WI38 (cell line): ENCODE measurements around the gene SLC38A8.
A peak's percentile ranks its signal among the peaks of the same experiment; 100 is the strongest.

Source experiments
- H3K4me3 ChIP-seq: 2 replicates; pipeline ENCODE4 v1.5.1; 2011; ENCODE audit warnings: low read depth, mild to moderate bottlenecking, control low read depth, low read length
- TF ChIP-seq, protein P1 (sequence below): IDR thresholded peaks from 2 replicates; pipeline ENCODE4 v1.5.1; 2012; ENCODE audit warnings: low read depth, mild to moderate bottlenecking, control low read depth, low read length

Gene SLC38A8

DNA sequence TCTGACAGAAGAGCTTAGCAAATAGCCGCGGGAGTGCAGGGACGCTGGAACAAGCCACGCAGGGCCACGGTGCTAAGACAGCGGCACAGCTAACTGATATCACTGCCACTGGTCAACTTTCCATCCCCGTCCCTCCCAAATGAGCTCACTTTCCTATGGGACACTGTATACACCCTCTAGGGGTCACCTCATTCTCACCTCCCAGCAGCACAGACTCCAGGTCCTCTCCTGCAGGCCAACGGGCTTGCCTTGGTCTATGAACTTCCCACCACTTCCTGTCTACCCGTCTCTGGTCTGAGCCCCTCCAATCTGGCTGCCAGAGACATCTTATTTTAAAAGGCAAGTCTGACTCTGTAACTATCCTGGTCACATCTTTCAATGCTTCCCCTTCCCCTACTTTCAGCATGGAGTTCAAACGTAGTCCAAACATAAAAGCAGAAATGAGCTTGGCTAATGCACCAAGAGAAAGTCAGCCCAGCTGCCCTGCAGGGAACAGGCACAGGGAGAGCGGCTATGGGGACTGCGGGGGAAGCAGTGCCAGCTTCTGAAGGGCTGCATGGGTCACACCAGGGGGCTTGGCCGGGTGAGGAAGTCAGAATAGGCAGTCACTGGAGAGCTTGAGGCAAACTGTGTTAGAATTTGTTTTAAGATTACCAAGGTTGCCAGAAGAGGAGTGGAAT is 26.3 kb upstream of the SLC38A8 start:
- TF ChIP-seq, protein P1, sequence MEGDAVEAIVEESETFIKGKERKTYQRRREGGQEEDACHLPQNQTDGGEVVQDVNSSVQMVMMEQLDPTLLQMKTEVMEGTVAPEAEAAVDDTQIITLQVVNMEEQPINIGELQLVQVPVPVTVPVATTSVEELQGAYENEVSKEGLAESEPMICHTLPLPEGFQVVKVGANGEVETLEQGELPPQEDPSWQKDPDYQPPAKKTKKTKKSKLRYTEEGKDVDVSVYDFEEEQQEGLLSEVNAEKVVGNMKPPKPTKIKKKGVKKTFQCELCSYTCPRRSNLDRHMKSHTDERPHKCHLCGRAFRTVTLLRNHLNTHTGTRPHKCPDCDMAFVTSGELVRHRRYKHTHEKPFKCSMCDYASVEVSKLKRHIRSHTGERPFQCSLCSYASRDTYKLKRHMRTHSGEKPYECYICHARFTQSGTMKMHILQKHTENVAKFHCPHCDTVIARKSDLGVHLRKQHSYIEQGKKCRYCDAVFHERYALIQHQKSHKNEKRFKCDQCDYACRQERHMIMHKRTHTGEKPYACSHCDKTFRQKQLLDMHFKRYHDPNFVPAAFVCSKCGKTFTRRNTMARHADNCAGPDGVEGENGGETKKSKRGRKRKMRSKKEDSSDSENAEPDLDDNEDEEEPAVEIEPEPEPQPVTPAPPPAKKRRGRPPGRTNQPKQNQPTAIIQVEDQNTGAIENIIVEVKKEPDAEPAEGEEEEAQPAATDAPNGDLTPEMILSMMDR: no peak
- no peak overlapping the region for H3K4me3 ChIP-seq

DNA sequence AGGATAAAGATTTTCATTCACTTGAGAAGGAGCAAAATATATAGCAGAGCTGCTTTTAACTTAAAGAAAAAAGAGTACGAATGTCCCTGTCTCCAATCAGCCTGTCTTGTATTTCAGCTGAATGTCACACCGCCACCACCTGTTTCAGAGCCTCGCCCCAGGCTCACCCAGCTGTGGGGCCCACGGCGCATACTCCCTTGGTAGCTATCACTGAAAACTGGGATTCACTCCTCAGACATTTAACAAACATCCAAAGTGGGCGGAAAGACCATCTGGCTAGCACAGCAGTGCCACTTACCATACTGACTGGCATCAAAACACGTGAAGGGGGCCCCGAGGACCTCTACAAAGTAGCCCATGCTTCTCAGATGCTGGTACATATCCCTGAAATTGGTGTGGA is 25.4 kb upstream of the SLC38A8 start:
- TF ChIP-seq, protein P1: no peak
- no peak overlapping the region for H3K4me3 ChIP-seq

DNA sequence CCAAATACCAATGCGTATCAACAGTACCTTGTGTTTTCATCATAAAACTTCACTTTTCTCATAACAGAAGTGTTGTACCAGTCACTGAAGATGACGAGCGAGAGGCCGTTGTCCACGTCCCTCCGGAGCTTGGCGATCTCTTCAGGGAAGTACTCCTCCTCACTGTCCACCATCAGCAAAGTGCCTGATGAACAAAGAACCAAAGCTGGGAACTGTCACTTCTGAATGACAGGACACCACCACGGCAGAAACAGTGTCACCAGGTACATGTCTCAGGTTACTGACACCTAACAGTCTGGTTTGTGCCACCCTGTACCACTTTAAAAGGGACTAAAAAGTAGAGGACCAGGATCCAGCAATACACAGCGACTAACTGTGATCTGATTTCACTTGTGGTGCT is 25.0 kb upstream of the SLC38A8 start:
- TF ChIP-seq, protein P1: no peak
- no peak overlapping the region for H3K4me3 ChIP-seq

DNA sequence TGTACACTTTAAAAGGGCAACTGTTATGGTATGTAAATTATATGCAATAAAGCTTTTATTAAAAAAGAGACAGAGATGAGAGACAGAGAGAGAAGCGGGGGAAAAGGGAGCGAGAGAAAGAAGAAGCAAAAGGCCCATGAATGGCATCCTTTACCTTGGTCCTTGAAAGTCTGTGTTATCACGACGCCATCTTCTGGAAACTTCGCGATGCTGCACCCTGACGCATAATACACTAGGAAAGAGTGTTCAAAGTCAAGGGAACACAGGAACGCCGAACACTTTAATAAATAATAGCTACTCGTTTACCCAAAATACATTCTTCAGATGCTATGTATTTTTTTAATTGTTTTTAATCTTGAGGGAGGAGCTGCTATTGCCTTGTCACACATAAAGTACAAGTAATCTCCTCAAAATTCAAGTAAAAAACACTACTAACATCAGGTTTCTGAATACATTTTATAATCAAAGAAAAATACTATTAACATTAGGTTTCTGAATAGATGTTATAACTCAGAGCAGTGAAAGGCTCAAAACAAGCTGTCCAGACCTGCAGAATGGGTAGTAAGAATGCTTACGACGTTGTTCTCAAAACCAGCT is 23.0 kb upstream of the SLC38A8 start:
- TF ChIP-seq, protein P1: peak; percentile 66
- no peak overlapping the region for H3K4me3 ChIP-seq

DNA sequence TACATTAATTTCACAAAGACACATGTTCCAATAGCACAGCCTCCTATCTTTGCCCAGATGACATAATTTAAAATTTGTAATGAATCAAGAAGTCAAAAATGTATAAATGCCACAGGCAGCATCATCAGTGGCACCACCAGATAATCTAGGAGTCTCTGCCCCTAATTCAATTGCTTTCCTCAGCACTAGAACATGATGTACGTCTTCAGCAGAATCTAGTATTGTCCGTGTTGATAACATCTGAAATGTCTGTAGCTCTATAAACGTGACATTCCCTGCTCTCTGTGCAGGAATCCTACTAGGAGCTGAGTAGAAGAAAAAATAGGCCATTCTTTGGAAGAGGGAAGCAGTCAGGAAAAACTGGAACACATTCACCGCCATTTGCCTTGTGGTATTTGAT is 21.4 kb upstream of the SLC38A8 start:
- no peak overlapping the region for H3K4me3 ChIP-seq
- TF ChIP-seq, protein P1: no peak

DNA sequence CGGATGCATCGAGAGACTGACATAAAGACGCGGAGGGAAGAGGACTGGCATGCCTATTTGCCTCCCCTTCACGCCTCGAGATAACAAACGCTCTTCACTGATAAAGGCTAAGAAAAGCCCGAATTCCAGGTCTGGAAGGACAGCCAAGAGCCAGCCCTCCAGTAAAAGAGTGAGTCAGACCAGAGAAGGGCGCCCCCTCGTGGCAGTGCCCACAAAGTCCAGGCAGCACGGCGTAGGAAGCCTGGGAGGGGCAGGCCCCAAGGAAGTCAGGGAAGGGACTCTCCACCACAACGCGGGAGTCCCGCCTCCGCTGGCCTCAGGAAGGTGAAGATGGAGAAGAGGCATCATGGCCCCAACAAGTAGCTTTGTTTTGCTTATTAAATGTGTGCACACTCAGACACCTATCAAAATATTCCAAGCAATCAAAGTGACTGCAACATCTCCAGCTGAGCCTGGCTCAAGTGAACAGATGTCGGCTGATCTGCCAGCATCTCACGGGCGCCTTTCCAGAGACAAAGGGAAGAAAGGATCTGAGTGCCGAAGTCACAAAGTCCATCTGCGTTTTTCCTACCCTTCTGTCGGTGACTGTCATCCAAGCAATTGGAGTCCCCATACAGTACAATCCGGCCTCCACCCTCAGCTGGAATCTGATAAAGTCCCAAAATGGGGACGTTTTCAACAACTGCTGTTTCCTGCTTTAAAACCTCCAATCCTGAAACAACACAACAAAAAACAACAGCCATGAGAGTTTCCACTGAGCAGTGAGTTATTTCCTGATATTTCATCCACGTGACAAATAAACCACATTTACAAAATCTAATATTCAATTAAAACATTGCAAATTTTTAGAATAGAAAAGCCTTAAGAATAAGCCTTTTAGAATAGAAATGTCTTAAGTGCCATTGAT is 20.4 kb upstream of the SLC38A8 start:
- TF ChIP-seq, protein P1: peak; percentile 82

More for the DNA sequence above, 20.4 kb upstream of the SLC38A8 start:
- no peak overlapping the region for H3K4me3 ChIP-seq
